Measurements from ENCODE around the gene PNPT1.
"Not testable (repeated sequence)": the region's sequence is repeated elsewhere in the genome, so short reads cannot be mapped to it uniquely, and the experiment has no call there.

PNPT1 gene

DNA sequence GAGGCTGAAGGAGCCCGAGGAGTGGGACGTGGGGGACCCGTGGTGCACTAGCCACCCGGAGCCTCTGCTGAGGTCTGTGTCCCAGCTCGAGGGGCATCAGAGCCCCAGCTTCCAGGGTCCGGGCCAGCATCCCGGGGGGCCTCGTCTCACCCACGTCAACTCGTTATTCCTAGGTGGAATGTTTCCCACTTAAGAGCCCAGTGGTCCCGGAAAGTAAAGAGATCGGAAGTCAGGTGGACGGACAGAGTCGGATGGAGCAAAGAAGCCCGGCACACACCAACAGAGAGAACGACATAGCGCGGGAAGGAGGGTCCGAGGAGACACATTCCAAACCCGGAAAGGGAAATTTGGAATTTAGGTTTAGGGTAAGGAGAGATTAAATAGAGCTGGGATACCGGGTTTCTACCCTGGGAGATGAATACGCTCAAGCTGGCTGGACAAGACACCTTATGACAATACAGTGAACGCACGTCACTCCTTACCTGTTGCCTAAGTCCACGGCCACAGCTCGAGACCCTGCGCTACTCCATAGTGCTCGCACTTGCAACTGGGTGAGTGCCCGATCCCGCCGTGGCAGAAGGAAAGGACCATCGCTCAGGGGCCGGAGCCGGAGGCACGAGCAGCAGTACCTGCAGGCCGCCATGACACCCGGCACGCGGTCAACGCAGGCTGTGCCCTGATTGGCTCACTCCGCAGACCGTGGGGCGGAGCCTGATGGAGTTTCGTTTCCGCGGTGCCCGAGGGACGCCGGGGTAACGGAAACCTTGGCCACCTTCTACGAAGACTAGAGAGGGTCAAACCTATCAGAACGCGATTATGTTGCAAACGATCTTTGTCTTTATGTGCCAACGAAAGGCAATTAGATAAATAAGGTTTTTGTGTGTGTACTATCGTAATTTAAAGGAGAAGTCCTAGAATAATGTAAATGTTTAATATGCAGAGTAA lies at the start of gene PNPT1:
PNPT1 (minus strand) TSS at position 664 of the 945 bp plus-strand sequence; CDS start at position 643, 21 bp downstream.
- peak; percentile 92 for DNase-seq

DNA sequence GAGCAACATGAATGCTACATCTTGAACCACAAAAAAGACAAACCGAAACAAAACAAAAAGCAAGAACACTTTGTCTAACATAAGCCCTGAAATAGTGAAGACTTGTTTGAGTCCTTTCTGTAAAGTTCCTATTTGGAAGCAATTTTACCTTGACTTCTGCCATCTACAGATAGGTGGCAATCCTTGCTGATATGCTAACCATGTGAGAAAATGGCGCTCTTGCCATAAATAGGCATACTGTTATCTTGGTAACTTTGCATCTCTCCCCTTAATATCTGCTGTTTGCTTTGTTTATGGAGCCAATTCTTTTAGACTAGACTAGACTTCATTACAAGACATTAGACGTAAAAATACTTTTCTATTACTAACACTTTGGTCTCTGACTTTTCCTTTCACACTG lies 49.4 kb upstream of the PNPT1 start:
- DNase-seq, result no peak

DNA sequence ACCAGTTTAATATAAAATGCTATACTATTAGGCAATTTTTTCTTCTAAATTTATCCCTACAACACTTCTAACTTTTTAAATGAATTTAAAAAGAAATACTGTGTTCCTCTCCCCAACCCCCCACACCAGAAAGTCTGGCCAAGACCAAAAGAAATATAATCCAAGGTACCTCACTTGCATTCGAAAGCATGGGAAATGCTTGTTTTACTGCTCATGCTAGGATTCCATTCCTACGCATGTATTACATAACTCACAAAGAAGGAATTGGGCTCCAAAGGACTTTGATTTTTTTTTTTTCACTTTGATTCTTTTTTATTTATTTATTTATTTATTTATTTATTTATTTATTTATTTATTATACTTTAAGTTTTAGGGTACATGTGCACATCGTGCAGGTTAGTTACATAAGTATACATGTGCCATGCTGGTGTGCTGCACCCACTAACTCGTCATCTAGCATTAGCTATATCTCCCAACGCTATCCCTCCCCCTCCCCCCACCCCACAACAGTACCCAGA lies 42.4 kb upstream of the PNPT1 start:
- DNase-seq, result not testable (repeated sequence)

DNA sequence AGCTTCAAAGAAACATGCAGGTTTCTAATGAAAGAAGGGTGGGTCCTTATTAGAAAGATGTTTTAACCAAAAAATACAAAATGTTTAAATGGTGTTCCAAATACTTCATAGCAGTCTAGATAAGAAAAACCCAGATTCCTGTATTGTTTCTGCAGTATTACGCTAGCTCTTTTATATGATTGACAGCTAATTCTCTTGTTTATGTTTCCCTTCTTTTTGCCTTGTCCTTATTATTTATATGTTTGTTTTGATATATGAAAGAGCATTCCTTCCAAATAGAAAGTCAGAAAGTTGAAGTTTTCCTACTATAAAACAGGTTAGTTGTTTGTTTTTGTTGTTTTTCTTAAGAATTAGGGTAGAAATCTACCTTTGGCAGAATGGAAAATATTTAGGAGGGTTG lies 41.1 kb upstream of the PNPT1 start:
- DNase-seq, result no peak

DNA sequence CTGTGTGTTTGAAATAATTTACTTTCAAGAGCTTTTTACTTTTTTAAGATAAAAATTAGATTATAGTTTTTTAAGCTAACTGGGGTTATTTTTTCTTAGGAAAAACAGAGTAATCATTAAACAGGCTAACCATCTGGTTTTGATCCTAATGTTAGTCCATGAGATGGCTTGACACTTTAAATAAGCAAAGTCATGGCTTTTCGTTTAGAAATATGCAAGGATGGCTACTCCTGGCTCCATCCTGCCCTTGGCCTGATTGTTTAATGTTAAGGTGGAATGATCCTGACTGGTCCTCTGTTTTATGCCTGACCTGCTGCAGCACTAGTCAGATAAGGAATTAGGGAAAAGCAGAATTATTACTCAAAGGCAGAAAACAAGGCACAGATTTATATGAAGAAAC lies 39.7 kb upstream of the PNPT1 start:
- no peak for DNase-seq

DNA sequence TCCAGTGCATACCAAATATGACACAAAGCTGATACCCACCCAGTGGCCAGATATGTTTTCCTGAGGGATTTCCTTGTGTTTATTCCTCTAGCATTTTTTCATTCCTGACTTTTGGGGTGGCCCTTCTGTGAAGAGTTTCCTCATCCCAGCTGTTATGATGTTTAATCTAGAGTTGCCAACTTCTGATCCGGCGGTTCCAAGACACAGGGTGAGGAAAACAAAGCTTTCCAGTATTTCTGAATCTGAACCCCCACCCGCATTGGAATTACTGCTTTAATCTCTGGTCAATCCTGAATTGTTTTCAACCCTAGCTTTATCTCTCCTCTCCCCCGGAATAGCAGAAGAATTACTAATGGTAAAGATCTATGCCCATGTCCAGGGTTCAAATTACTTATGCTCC lies 39.2 kb upstream of the PNPT1 start:
- no peak for DNase-seq

DNA sequence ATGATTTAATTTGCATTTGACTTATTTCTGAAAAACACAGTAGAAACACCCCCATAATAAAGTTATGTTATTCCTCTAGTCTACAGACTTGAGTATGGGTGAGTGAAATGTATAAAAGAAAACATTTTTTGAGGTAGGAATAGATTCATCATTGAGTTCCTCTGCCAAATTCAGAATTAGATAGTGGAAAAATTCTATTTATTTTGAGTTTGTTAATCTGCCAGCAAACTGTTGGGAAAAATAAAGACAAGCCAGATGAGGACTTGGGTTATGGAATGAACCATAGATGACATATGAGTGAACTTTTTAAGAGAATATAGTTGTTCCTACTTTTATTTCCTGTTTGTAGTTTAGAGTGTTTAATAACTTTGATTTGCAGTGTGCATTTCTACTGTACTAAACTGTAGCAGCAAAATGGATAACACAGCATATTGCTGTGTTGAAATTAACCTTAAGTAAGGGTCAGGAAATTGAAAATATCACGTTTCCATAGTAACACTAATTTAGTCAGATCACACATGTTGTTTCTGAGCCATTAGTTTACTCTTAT lies 35.6 kb upstream of the PNPT1 start:
- no peak for DNase-seq

DNA sequence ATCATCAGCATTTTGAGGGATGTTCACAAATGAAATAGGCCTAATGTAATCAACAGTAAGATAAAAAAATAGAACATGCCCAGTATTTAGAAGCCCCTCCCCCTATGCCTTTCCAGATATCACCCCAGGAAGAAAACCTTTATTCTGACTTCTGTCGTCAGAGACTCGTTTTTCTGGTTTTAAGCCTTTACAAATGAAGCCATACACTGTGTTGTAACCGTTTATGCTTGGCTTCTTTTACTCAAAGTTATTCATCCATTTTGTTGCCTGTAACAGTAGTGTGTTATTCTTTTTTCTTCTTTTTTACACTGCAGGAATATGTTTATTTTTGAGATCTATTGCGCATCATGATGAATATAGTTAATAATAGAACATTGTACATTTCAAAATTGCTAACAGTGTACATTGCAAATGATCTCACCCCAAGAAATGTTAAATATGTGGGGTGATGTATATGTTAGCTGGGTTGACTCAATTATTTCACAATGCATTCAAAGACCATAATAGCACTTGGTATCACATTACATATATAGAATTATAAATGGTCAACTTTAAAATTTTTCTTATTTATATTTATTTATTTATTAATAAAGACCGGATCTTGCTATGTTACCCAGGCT lies 28.1 kb upstream of the PNPT1 start:
- DNase-seq, result no peak

DNA sequence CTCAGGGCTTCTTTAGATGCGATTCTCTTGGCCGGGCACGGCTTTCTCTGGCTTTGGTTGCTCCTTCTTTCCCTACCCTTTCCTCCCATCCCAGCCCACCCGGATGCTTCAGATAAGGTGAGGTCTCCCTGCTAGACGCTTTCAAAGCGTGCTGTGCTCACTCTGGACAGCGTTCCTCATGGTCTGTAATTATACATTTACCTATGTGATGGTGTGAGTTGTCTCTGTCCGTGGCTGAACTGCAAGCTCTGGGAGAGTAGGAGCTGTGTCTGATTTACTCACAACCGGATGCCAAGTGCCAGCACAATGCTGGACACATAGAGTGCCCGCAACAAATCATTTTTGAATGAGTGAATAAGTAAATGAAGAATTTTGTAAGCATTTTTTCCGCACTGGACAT lies 26.8 kb upstream of the PNPT1 start:
- no peak for DNase-seq

DNA sequence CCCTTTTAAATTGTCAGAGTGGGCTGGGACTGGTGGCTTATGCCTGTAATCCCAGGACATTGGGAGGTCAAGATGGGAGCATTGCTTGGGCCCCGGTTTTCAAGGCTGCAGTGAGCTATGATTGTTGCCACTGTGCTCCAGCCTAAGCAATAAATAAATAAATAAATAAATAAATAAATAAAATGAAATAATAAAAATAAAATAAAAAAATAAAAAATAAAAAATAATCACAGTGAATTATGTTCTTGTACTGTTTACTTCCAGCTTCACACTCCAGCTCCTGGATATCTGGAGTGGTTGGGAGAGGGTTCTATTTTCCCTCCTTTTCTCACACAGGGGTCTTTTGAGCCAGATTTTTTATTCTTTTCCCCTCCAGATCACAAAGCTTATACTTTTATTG lies 26.2 kb upstream of the PNPT1 start:
- DNase-seq, result no peak

DNA sequence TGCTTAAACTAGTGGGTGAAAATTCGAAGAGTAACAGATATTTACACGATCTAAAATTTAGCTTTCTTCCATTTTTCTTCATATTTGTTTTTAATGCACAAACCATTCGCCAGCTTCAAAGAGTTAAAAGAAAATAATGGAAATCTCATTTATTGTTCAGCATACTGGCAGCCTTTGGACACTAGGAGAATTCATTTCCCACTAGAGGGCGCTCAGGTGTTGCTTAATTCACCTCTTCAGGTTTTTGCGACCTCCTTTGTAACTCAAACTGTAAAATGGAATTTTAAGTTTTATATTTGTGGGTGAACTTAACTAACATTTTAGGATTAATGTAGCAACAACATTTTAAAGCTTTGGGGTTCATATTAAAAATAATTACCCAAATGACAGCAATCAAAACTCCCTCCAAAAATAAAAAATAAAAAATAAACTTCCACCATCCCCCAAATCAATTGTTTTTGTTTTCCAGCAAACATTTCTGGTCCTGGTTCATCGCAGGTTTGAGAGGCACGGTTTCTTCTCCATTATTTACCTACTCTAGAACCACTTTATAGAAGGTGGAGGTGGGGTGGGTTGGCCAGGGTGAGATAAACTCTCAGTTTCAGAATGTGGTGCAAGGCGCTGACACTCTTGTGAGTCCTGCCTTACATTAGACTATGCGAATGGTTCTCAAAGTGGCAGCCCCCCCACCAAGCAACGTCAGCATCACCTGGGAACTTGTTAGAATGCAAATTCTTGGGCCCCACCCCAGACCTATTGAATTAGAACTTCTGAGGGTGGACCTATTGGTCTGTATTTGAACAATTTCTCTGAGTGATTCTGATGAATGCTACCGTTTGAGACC lies 24.7 kb upstream of the PNPT1 start:
- DNase-seq, result no peak

DNA sequence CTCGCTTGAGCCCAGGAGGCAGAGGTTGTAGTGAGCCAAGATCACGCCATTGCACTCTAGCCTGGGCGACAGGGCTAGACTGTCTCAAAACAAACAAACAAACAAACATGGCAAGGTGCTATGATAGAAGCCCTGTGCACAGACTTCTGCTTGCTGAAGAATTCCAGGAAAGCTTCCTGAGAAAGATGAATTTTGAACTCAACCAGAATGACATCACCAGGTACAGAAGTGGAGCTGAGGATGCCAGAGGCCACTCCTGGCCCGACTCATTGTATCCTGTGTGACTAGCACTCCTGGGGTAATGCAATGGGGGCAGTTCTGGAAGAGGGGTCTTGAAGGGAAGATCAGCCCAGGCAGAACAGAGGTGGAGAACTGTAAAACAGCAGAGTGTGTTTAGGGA lies 22.0 kb upstream of the PNPT1 start:
- DNase-seq, result no peak

DNA sequence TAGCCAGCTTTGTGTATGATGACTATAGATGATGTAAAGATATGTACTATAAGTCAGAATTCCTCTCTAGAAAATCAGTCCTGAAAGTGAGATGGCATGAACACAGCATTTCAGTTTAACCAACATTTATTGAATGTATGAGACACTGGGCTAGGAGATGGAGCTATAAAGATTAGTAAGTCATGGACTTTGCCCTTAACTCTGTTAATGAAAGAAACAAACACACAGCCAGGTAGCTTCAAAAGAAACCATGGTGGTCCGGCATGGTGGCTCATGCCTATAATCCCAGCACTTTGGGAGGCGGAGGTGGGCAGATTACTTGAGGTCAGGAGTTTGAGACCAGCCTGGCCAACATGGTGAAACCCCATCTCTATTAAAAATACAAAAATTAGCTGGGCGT lies 21.5 kb upstream of the PNPT1 start:
- not testable (repeated sequence) for DNase-seq

DNA sequence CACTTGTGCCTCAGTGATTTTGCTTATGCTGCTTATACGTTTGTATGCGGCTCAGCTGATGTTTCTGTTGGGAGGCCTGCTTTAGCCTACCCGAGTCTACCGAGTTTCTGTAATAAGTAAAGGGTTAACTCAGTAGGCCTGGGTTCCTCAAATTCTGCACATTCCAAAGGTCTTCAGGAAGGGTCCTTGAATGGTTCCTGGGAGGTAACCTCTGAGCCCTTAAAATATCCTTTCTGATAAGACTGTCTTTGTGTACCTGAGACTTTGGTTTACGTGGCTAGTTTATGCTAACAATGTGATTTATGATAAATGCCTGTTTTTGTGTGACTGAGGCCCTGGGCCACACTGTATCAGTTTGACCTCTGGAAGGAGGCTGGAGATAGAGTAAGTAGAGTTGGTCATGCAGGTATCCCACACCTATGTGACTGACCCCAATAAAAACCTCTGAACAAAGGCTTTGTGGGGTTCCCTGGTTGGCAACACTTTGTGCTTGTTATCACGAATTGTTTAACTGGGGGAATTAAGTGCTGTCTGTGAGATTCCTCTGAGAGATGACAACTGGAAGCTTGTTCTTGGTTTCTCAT lies 18.9 kb upstream of the PNPT1 start:
- no peak for DNase-seq

DNA sequence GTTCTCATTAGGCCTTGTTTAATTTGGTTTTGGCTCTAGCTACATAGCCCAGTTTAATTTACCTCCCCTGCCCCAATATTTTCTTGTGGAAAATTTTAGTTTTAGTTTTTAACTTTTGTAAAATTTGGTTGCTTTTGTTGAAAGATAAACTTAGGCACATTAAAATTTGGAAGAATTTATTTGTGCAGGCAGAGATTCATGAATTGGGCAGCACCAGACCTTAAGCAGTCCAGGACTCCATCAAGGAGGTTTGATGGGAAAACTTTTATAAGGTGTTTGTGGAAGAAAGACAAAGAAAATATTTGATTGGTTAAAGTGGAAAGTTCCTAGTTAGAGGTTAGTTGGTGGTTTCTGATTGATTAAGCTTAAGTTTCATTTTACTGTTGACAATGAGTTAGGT lies 16.4 kb upstream of the PNPT1 start:
- no peak for DNase-seq

DNA sequence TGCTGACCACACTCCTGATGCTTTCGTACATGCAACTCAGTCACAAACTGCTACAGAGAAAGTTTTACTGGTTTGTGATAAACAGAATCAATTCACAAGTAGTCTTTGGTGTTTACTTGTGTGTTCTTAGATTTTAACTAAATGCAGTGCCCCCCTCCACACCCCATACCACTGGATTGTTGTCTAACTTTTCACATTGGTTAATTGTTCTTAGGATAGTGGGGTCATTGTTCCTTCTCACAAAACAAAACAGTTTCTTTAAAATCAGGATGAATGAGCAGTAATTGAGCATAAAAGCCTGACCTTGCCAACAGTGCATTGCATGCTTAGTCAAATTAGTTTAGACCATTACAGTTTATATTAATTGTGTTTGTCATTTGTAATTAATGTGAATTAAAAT lies 14.1 kb upstream of the PNPT1 start:
- DNase-seq, result no peak

DNA sequence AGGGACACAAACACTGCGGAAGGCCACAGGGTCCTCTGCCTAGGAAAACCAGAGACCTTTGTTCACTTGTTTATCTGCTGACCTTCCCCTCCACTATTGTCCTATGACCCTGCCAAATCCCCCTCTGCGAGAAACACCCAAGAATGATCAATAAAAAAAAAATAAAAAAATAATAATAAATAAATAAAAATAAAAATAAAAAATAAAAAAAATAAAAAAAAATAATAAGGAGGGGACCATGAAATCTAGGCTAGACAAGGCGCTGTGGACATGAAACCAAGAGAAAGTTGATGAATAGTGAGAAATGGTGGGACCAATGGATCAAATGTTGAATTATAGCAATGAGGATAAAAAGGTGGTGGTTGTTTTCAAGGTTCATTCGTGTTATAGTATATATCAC lies 12.6 kb upstream of the PNPT1 start:
- DNase-seq, result not testable (repeated sequence)

DNA sequence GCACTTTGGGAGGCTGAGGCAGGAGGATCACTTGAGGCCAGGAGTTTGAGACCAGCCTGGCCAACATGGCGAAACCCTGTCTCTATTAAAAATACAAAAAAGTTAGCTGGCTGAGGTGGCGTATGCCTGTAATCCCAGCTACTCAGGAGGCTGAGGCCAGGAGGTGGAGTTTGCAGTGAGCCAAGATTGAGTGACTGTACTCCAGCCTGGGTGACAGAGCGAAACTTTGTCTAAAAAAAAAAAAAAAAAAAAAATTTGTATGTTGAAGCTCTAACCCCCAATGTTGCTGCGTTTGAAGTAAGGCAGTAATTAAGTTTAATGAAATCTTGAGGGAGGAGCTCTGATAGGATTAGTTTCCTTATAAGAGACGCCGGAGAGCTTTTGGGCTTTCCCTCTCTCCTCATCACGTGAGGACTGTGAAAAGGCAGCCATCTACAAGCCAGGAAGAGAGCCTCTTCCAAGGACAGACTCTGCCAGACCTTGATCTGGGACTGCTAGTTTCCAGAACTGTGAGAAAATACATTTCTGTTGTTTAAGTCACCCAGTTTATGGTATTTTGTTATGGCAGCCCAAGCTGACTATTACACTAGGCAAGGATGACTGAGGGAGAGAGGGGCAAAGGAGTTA lies 11.5 kb upstream of the PNPT1 start:
- no peak for DNase-seq

DNA sequence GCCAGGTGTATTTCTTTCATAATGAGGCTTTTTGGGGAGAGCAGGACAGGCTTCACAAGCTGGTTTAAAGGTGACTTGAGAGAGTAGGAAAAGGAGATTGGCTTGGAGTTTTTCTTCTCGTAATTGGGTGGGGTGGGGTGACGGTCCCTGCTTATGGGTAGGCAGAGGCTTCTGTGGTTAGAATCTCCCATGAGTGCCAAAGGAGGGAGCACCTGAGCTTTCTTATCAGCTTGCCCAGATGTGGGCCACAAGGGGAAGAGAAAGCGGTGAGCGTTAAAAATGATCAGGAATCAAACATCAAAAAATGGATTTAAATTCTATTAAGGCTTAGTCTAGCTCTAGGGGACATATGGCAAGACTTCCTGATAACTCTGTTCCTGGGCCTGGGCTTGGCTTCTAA lies 9.7 kb upstream of the PNPT1 start:
- DNase-seq, result no peak

DNA sequence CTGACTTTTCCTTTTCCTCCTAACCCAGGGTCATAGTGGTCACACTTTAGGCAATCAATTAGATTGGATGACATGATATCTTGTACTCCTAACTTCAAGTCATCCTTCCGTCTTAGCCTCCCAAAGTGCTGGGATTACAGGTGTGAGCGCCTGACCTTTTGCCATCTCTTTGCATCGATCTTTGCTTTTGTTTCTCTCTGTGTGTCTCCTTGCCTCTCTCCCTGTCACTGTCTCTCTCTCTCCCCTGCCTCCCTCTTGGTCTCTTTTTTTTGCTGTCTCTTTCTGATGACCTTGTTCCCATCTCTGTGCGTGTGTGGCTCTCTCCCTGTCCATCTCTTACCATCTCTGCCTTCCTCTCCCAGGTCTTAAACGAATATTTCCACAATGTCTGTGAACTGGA lies 904 bp downstream of the PNPT1 start:
- not testable (repeated sequence) for DNase-seq

DNA sequence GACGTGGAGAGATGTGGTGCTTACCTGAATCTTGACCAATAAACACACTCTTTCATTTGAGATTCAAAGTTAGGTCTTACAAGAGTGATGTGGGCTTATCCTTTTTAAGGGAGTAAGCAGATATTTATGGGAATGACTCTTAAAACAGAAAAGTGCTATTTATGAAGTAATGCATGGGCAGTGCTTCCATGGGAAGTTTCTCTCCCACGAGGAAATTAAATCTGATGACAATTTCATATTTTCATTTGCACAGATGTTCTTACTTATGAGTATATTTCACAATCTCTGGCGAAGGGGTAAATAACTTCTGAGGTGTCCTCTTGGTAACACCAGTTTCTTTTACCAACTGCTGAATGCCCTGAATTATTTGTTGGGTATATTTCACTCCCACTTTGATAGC lies 21.0 kb downstream of the PNPT1 start:
- no peak for DNase-seq

DNA sequence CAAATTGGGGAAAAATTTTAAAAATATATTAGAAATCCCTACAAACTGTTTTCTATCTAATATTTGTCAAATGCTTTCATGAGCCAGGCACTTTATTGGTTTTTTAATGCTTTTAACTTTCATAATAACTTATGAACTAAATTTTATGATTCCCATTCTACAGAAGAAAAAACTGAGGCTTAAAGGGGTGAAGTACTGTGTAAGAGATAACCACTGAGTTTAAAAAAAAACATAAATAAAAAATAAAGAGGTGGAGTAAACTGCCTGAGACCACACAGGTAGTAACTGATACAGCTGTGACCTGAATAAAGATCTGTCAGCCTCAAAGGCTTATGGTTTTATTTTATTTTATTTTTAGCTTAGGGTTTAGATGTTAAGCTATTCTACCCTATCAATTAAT lies 24.7 kb downstream of the PNPT1 start:
- DNase-seq, result no peak
